Measurements from ENCODE around the gene SEC11A. TPM values are rescaled to one million over a fixed set of nuclear protein-coding genes. Genes with fewer than 3 reads are reported as not detected.

Gene SEC11A
- total RNA-seq: 100 to 1,000 TPM in 2 of 4 donors, 10 to 100 TPM in 2; 19.9 to 124 (median 83.0) TPM

- peak within 1 kb of the TSS; percentile 92 to 95 (median 94) for H3K27ac ChIP-seq
- peak within 1 kb of the TSS; percentile 52 to 78 (median 65) for H3K4me3 ChIP-seq
- H3K27me3 ChIP-seq: no peaks in the 10 kb centered on the region
- TF ChIP-seq EP300 (IDR thresholded peaks at IDR 0.05; ENCODE audit: low read depth): no peak
- peak; percentile 94 to 97 (median 97) for TF ChIP-seq POLR2AphosphoS5 (IDR thresholded peaks at IDR 0.05)
- TF ChIP-seq POLR2A (IDR thresholded peaks at IDR 0.05): peak; percentile 98
- TF ChIP-seq, protein P1, sequence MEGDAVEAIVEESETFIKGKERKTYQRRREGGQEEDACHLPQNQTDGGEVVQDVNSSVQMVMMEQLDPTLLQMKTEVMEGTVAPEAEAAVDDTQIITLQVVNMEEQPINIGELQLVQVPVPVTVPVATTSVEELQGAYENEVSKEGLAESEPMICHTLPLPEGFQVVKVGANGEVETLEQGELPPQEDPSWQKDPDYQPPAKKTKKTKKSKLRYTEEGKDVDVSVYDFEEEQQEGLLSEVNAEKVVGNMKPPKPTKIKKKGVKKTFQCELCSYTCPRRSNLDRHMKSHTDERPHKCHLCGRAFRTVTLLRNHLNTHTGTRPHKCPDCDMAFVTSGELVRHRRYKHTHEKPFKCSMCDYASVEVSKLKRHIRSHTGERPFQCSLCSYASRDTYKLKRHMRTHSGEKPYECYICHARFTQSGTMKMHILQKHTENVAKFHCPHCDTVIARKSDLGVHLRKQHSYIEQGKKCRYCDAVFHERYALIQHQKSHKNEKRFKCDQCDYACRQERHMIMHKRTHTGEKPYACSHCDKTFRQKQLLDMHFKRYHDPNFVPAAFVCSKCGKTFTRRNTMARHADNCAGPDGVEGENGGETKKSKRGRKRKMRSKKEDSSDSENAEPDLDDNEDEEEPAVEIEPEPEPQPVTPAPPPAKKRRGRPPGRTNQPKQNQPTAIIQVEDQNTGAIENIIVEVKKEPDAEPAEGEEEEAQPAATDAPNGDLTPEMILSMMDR (IDR thresholded peaks at IDR 0.05): peak in 1 of 5 experiments; percentile 8
- intact Hi-C loops (cut with DNase I; ENCODE audit: low total_unique reads): loop anchor here (5.0 to 10.0 kb wide), 2 partner anchors 36 to 51 kb away; no protein-coding TSS in a partner anchor
- peaks cover 9 to 28% (median 12%) of the 10 kb centered on the region in 4 donors for H3K4me1 ChIP-seq
- 0% methylated on average over 3 to 40 of the region's 57 CpGs for WGBS, 2 donors (ENCODE audit: low coverage in 1 of 2)
- no peaks in the 10 kb centered on the region for H3K9me3 ChIP-seq
- peaks cover 0 to 2% (median 0%) of the 10 kb centered on the region in 4 donors for H3K36me3 ChIP-seq
- in situ Hi-C loops (cut with MboI; ENCODE audit: low pct_ligation_motif_present in 1 of 4, low pct_unique_long_range_greater_than_20kb in 1 of 4, low sequenced_read_pairs in 3 of 4): no loop called here
- peak; percentile 97 for DNase-seq
These were observed at the start of gene SEC11A for GRCh38 chr15:84716036-84716732. TSS of gene SEC11A (minus strand) at chr15:84716139. CDS start at chr15:84716075, 64 bp downstream.

- Histone ChIP-seq H3K4me3 (no peak overlapping the region), H3K36me3 (peaks cover 0 to 11% (median 2%) of the 10 kb centered on the region in 4 donors), H3K27me3 (no peaks in the 10 kb centered on the region), H3K4me1 (peaks cover 29 to 52% (median 36%) of the 10 kb centered on the region in 4 donors), H3K9me3 (no peaks in the 10 kb centered on the region), H3K27ac (no peak overlapping the region)
- in situ Hi-C loops (cut with MboI; ENCODE audit: low pct_ligation_motif_present in 1 of 4, low pct_unique_long_range_greater_than_20kb in 1 of 4, low sequenced_read_pairs in 3 of 4): loop anchor here in 1 of 4 donors (25.0 kb wide), 1 partner anchor 103 kb away; the partner anchor contains the start of genes NMB and WDR73
- intact Hi-C loops (cut with DNase I; ENCODE audit: low total_unique reads): no loop called here
- no peak for DNase-seq
- 76 to 90% methylated on average over 2 to 4 of the region's 4 CpGs for WGBS, 2 donors (ENCODE audit: low coverage in 1 of 2)
- TF ChIP-seq, protein P1 (IDR thresholded peaks at IDR 0.05): no peak
- TF ChIP-seq EP300 (IDR thresholded peaks at IDR 0.05; ENCODE audit: low read depth): no peak
- no peak for TF ChIP-seq POLR2AphosphoS5 (IDR thresholded peaks at IDR 0.05)
- TF ChIP-seq POLR2A (IDR thresholded peaks at IDR 0.05): no peak
These were observed 49.7 kb upstream of the SEC11A start for GRCh38 chr15:84765675-84766074.

DNA sequence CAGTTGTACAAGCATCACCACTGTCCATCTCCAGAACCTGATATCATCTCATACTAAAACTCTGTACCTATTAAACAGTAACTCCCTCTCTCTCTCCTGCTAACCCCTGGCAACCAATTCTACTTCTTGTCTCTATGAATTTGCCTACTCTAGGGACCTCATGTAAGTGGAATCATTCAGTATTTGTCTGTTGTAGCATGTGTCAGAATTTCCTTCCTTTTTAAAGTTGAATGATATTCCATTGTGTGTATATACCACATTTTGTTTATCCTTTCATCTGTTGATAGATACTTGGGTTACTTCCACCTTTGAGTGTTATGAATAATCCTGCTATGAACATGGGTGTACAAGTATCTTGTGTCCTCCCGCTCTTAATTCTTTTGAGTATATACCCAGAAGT is 49.0 kb upstream of the SEC11A start:
- no peak overlapping the region for H3K4me3 ChIP-seq
- WGBS, 2 donors (ENCODE audit: low coverage in 1 of 2): 97 to 100% methylated on average over 1 of the region's 1 CpG
- intact Hi-C loops (cut with DNase I; ENCODE audit: low total_unique reads): no loop called here
- H3K27ac ChIP-seq: no peak overlapping the region
- no peaks in the 10 kb centered on the region for H3K9me3 ChIP-seq
- in situ Hi-C loops (cut with MboI; ENCODE audit: low pct_ligation_motif_present in 1 of 4, low pct_unique_long_range_greater_than_20kb in 1 of 4, low sequenced_read_pairs in 3 of 4): loop anchor here in 1 of 4 donors (25.0 kb wide), 1 partner anchor 103 kb away; the partner anchor contains the start of genes NMB and WDR73
- DNase-seq: no peak
- peaks cover 31 to 55% (median 39%) of the 10 kb centered on the region in 4 donors for H3K4me1 ChIP-seq
- TF ChIP-seq, protein P1 (IDR thresholded peaks at IDR 0.05): no peak
- TF ChIP-seq EP300 (IDR thresholded peaks at IDR 0.05; ENCODE audit: low read depth): no peak
- TF ChIP-seq POLR2AphosphoS5 (IDR thresholded peaks at IDR 0.05): no peak
- TF ChIP-seq POLR2A (IDR thresholded peaks at IDR 0.05): no peak
- H3K27me3 ChIP-seq: no peaks in the 10 kb centered on the region
- peaks cover 0 to 11% (median 2%) of the 10 kb centered on the region in 4 donors for H3K36me3 ChIP-seq

GRCh38 chr15:84764585-84764984 is 48.6 kb upstream of the SEC11A start:
- Histone ChIP-seq H3K36me3 (peaks cover 0 to 11% (median 2%) of the 10 kb centered on the region in 4 donors), H3K9me3 (no peaks in the 10 kb centered on the region), H3K4me1 (peaks cover 31 to 57% (median 41%) of the 10 kb centered on the region in 4 donors), H3K27ac (peak overlapping the region in 2 of 4 donors; percentile 18 to 33), H3K27me3 (no peaks in the 10 kb centered on the region), H3K4me3 (no peak overlapping the region)
- intact Hi-C loops (cut with DNase I; ENCODE audit: low total_unique reads) (no loop called here), in situ Hi-C loops (cut with MboI; ENCODE audit: low pct_ligation_motif_present in 1 of 4, low pct_unique_long_range_greater_than_20kb in 1 of 4, low sequenced_read_pairs in 3 of 4) (loop anchor here in 1 of 4 donors (25.0 kb wide), 1 partner anchor 102 kb away; the partner anchor contains the start of genes NMB and WDR73)
- TF ChIP-seq POLR2AphosphoS5 (IDR thresholded peaks at IDR 0.05) (no peak), EP300 (IDR thresholded peaks at IDR 0.05; ENCODE audit: low read depth) (no peak), POLR2A (IDR thresholded peaks at IDR 0.05) (no peak)
- no peak for DNase-seq
- 65 to 67% methylated on average over 3 of the region's 3 CpGs for WGBS, 2 donors (ENCODE audit: low coverage in 1 of 2)
